H1 (cell line): ENCODE results near the gene STXBP6. TPM values are rescaled to one million over a fixed set of nuclear protein-coding genes. Genes with fewer than 3 reads are reported as not detected.

ENCODE experiments used
- CTCF ChIA-PET: fragments of 300-600 bp; sonication (Branson Sonifier 250); formaldehyde crosslinking; loops from one replicate; lab custom pipeline; 2021; ENCODE audit not compliant: partially characterized antibody; lab: Charles Lee
- POLR2A ChIA-PET: fragments of 300-600 bp; sonication (Branson Sonifier 250); formaldehyde crosslinking; loops from one replicate; lab custom pipeline; 2021; ENCODE audit warnings: inconsistent platforms; ENCODE audit not compliant: partially characterized antibody; lab: Charles Lee
- DNase-seq, 2 experiments: peaks; one replicate each; pipeline versions ENCODE4 v3.0.0 to v3.0.0-alpha.2; 2010 to 2022; ENCODE audit warnings: low spot score in 2 of 2, low read depth in 1 of 2, mixed read lengths in 1 of 2
- FAIRE-seq: peaks from 2 replicates; lab custom pipeline; 2011; peaks lifted over from hg19 to GRCh38; lab: Jason Lieb, UNC
- H2AFZ ChIP-seq: 2 replicates; pipeline ENCODE4 v1.8.1; 2012; ENCODE audit warnings: low read length, inconsistent platforms
- H2AK5ac ChIP-seq: 2 replicates; pipeline ENCODE4 v1.6.1; 2013; ENCODE audit warnings: low read depth, low read length
- H2BK120ac ChIP-seq: replicated peaks from 2 replicates; pipeline ENCODE3; 2013; ENCODE audit warnings: low read depth, low read length, inconsistent platforms
- H2BK12ac ChIP-seq: 2 replicates; pipeline ENCODE4 v1.6.1; 2013; ENCODE audit warnings: low read depth, low read length
- H2BK15ac ChIP-seq: 2 replicates; pipeline ENCODE4 v1.6.1; 2013; ENCODE audit warnings: low read length
- H2BK20ac ChIP-seq: 2 replicates; pipeline ENCODE4 v1.6.1; 2013; ENCODE audit warnings: low read length
- H2BK5ac ChIP-seq: 2 replicates; pipeline ENCODE4 v1.6.1; 2013; ENCODE audit warnings: low read depth, low read length
- H3K14ac ChIP-seq: 2 replicates; pipeline ENCODE4 v1.6.1; 2013; ENCODE audit warnings: inconsistent platforms; ENCODE audit not compliant: insufficient read length
- H3K18ac ChIP-seq: 2 replicates; pipeline ENCODE4 v1.6.1; 2013; ENCODE audit warnings: low read length; ENCODE audit errors: extremely low read depth
- H3K23ac ChIP-seq: 2 replicates; pipeline ENCODE4 v1.6.1; 2013; ENCODE audit warnings: inconsistent platforms; ENCODE audit not compliant: insufficient read length
- H3K23me2 ChIP-seq: 2 replicates; pipeline ENCODE4 v1.6.1; 2013; ENCODE audit warnings: low read depth, low read length
- H3K27ac ChIP-seq: 2 replicates; pipeline ENCODE4 v1.6.1; 2011; ENCODE audit warnings: low read depth, low read length, inconsistent platforms
- H3K27me3 ChIP-seq, 4 experiments: replicated peaks in 1 of 4; 1 replicate in 1 of 4; 2 replicates in 3 of 4; pipeline versions ENCODE4 v1.6.1 to v1.8.1; 2011 to 2013; ENCODE audit warnings: low read length in 3 of 4, mild to moderate bottlenecking in 3 of 4, inconsistent platforms in 2 of 4, mixed read lengths in 2 of 4, moderate library complexity in 1 of 4; ENCODE audit not compliant: control insufficient read depth in 3 of 4, insufficient read depth in 3 of 4; ENCODE audit errors: extremely low read depth in 1 of 4
- H3K36me3 ChIP-seq, 4 experiments: 2 replicates each; pipeline versions ENCODE4 v1.6.1 to v1.8.1; 2011 to 2013; ENCODE audit warnings: mild to moderate bottlenecking in 4 of 4, low read length in 3 of 4, moderate library complexity in 2 of 4, control low read depth in 1 of 4, inconsistent platforms in 1 of 4; ENCODE audit not compliant: insufficient read depth in 4 of 4, control insufficient read depth in 2 of 4
- H3K4ac ChIP-seq: replicated peaks from 2 replicates; pipeline ENCODE3; 2013; ENCODE audit warnings: low read length, low read depth, mixed read lengths, inconsistent platforms; ENCODE audit not compliant: insufficient read length
- H3K4me1 ChIP-seq, 4 experiments: replicated peaks in 1 of 4; 1 replicate in 1 of 4; 2 replicates in 3 of 4; pipeline versions ENCODE4 v1.6.1 to v1.8.1; 2011 to 2013; ENCODE audit warnings: low read length in 3 of 4, inconsistent platforms in 2 of 4, mixed read lengths in 1 of 4; ENCODE audit not compliant: insufficient read depth in 4 of 4, control insufficient read depth in 3 of 4
- H3K4me2 ChIP-seq, 2 experiments: 2 replicates each; pipeline versions ENCODE4 v1.6.1 to v1.8.1; 2011 to 2013; ENCODE audit warnings: low read depth in 2 of 2, low read length in 2 of 2, control low read depth in 1 of 2, inconsistent platforms in 1 of 2, mild to moderate bottlenecking in 1 of 2; ENCODE audit not compliant: insufficient read depth in 1 of 2
- H3K4me3 ChIP-seq, 4 experiments: fragments of 200-600, 300-600 bp in 1 of 4; sonication (generic), shearing (Covaris generic), sonication (Bioruptor Twin) in 1 of 4; 2 replicates each; pipeline versions ENCODE4 v1.5.1 to v1.8.1; 2011 to 2016; ENCODE audit warnings: low read length in 4 of 4, low read depth in 3 of 4, control low read depth in 2 of 4, inconsistent platforms in 2 of 4, mild to moderate bottlenecking in 2 of 4, mixed read lengths in 1 of 4, moderate library complexity in 1 of 4; ENCODE audit not compliant: insufficient read depth in 2 of 4; ENCODE audit errors: extremely low read depth in 1 of 4
- H3K56ac ChIP-seq: replicated peaks from 2 replicates; pipeline ENCODE3; 2013; ENCODE audit warnings: low read depth, mild to moderate bottlenecking, mixed read lengths, low read length, inconsistent platforms; ENCODE audit not compliant: insufficient read length
- H3K79me1 ChIP-seq: 2 replicates; pipeline ENCODE4 v1.6.1; 2013; ENCODE audit warnings: low read depth, low read length, control low read depth
- H3K79me2 ChIP-seq, 2 experiments: 2 replicates each; pipeline versions ENCODE4 v1.6.1 to v1.8.1; 2012 to 2013; ENCODE audit warnings: low read length in 2 of 2, mild to moderate bottlenecking in 2 of 2, inconsistent platforms in 1 of 2; ENCODE audit not compliant: insufficient read depth in 2 of 2, control insufficient read depth in 1 of 2
- H3K9ac ChIP-seq, 4 experiments: replicated peaks in 1 of 4; 1 replicate in 1 of 4; 2 replicates in 3 of 4; pipeline versions ENCODE4 v1.6.1 to v1.8.1; 2011 to 2013; ENCODE audit warnings: low read depth in 3 of 4, low read length in 3 of 4, control low read depth in 2 of 4, mild to moderate bottlenecking in 2 of 4, moderate library complexity in 2 of 4, inconsistent platforms in 1 of 4; ENCODE audit errors: extremely low read depth in 1 of 4
- H3K9me3 ChIP-seq, 2 experiments: 2 replicates each; pipeline versions ENCODE4 v1.6.1 to v1.8.1; 2012 to 2013; ENCODE audit warnings: mild to moderate bottlenecking in 2 of 2, moderate library complexity in 2 of 2, control low read depth in 1 of 2, inconsistent platforms in 1 of 2, low read depth in 1 of 2, low read length in 1 of 2, mixed read lengths in 1 of 2; ENCODE audit not compliant: insufficient read depth in 2 of 2
- H4K20me1 ChIP-seq, 2 experiments: replicated peaks in 1 of 2; 2 replicates each; pipeline versions ENCODE3 to v1.8.1; 2011 to 2013; ENCODE audit warnings: inconsistent platforms in 2 of 2, low read length in 2 of 2, mild to moderate bottlenecking in 1 of 2; ENCODE audit not compliant: insufficient read depth in 2 of 2, control insufficient read depth in 1 of 2
- H4K5ac ChIP-seq: 2 replicates; pipeline ENCODE4 v1.6.1; 2013; ENCODE audit warnings: low read length, low read depth, mixed read lengths, inconsistent platforms; ENCODE audit not compliant: insufficient read length
- H4K8ac ChIP-seq: 2 replicates; pipeline ENCODE4 v1.8.0; 2013; ENCODE audit warnings: mild to moderate bottlenecking, moderate library complexity, low read length, inconsistent platforms; ENCODE audit not compliant: insufficient read depth; ENCODE audit errors: extremely low read depth
- H4K91ac ChIP-seq: replicated peaks from 2 replicates; pipeline ENCODE3; 2013; ENCODE audit warnings: low read length, mixed read lengths, inconsistent platforms; ENCODE audit not compliant: insufficient read length
- CTBP2 ChIP-seq: IDR thresholded peaks from 2 replicates; pipeline ENCODE4 v1.7.0; 2011; ENCODE audit warnings: borderline replicate concordance, mild to moderate bottlenecking, moderate library complexity, mixed read lengths, low read length; ENCODE audit not compliant: insufficient read depth, insufficient read length
- MAFK ChIP-seq: IDR thresholded peaks from 2 replicates; pipeline ENCODE4 v1.6.1; 2012; ENCODE audit warnings: low read depth, mild to moderate bottlenecking, improper control_type of control experiment, low read length
- WGBS, 2 experiments: shearing (Covaris generic) in 1 of 2; methylation state at CpG; one replicate each; pipeline versions ENCODE4 v1.1.6 to v1.1.7; 2013 to 2015; ENCODE audit warnings: low lambda C conversion rate in 2 of 2, mixed read lengths in 2 of 2, inconsistent platforms in 1 of 2, low coverage in 1 of 2, missing lambda C conversion rate in 1 of 2; ENCODE audit not compliant: insufficient replicate concordance in 2 of 2, insufficient coverage in 1 of 2, insufficient read length in 1 of 2; ENCODE audit errors: extremely low coverage in 1 of 2, missing lambda C conversion rate in 1 of 2; 5-methylcytosine and 5-hydroxymethylcytosine counted together
- polyA plus RNA-seq, 7 experiments: library from polyadenylated mRNA; depleted of rRNA in 3 of 7; stranded (reverse) in 5 of 7; unstranded in 2 of 7; fragments of >200 nt in 5 of 7; fragments of 200-250 nt in 2 of 7; gene quantifications; 1 replicate in 5 of 7; 2 replicates in 1 of 7; 4 replicates in 1 of 7; pipeline versions ENCODE4 v1.2.1 to v1.2.3, GENCODE V29; 2011 to 2013; ENCODE audit warnings: missing spikeins in 2 of 7, mixed read lengths in 2 of 7
- total RNA-seq: library from RNA; stranded (reverse); fragmentation: NEBNext Ultra II Directional; extraction: Animal tissue kit (Norgen Biotek cat#: 25700); gene quantifications from 2 replicates; pipeline ENCODE4 v1.2.1, GENCODE V29; 2021

The STXBP6 gene
- total and polyA plus RNA-seq, 2 of the 8 experiments (the other 6 are each of a cell fraction or from before 2014, with no cell fraction given), result 9.4 to 18.1 TPM

GRCh38 chr14:24887623-24888304 lies 162.2 kb downstream of the STXBP6 start:
- Histone ChIP-seq H2BK120ac (no peak overlapping the region), H2BK12ac (no peak overlapping the region), H3K4me2 (no peak overlapping the region), H2AFZ (no peak overlapping the region), H3K23ac (no peak overlapping the region), H3K27ac (no peak overlapping the region), H3K23me2 (no peaks in the 10 kb centered on the region), H4K20me1 (no peaks in the 10 kb centered on the region), H2BK15ac (no peak overlapping the region), H2BK5ac (no peak overlapping the region), H2BK20ac (no peak overlapping the region), H3K4ac (no peak overlapping the region), H4K91ac (no peak overlapping the region), H3K4me3 (no peak overlapping the region), H3K14ac (no peak overlapping the region), H4K5ac (no peak overlapping the region), H3K9me3 (peaks cover 0 to 7% of the 10 kb centered on the region in 2 experiments; a peak in 1 of 4 replicates), H2AK5ac (no peak overlapping the region), H3K27me3 (no peaks in the 10 kb centered on the region), H3K18ac (no peak overlapping the region), H3K79me1 (no peaks in the 10 kb centered on the region), H3K56ac (no peak overlapping the region), H4K8ac (no peak overlapping the region), H3K9ac (no peak overlapping the region), H3K36me3 (no peaks in the 10 kb centered on the region; a peak in 1 of 8 replicates), H3K4me1 (no peaks in the 10 kb centered on the region), H3K79me2 (no peaks in the 10 kb centered on the region)
- no peak for DNase-seq
- 95% methylated on average over 3 of the region's 3 CpGs; no CpG with 5 or more reads in 1 of the 2 experiments for WGBS, 2 experiments
- FAIRE-seq, result peak; percentile 52
- POLR2A ChIA-PET, result no interaction called here
- TF ChIP-seq MAFK (peak; percentile 31; the same call in 1 of the 2 replicates), CTBP2 (no peak)
- CTCF ChIA-PET, result interaction anchor here (0.9 to 1.8 kb wide), 4 partner anchors 80 to 152 kb away, joined by 3 to 5 read pairs (median 3); no protein-coding TSS in a partner anchor
